Skin epidermis (tissue), 12 donors: Measurements from ENCODE around the gene TH.
"Not testable (repeated sequence)": the region's sequence is repeated elsewhere in the genome, so short reads cannot be mapped to it uniquely, and the experiment has no call there.

Experiments
- H3K27ac ChIP-seq, 21 experiments: fragments of 200-600 bp; sonication (generic) in 11 of 21; one replicate each; pipeline ENCODE4 v1.5.0; 2020; ENCODE audit warnings: mild to moderate bottlenecking in 3 of 21, inconsistent platforms in 2 of 21, moderate library complexity in 2 of 21
- H3K4me3 ChIP-seq, 7 experiments: fragments of 200-600 bp; sonication (generic) in 2 of 7; one replicate each; pipeline ENCODE4 v1.5.0; 2020; ENCODE audit warnings: inconsistent platforms in 2 of 7, mild to moderate bottlenecking in 2 of 7, moderate library complexity in 1 of 7

The TH gene

DNA sequence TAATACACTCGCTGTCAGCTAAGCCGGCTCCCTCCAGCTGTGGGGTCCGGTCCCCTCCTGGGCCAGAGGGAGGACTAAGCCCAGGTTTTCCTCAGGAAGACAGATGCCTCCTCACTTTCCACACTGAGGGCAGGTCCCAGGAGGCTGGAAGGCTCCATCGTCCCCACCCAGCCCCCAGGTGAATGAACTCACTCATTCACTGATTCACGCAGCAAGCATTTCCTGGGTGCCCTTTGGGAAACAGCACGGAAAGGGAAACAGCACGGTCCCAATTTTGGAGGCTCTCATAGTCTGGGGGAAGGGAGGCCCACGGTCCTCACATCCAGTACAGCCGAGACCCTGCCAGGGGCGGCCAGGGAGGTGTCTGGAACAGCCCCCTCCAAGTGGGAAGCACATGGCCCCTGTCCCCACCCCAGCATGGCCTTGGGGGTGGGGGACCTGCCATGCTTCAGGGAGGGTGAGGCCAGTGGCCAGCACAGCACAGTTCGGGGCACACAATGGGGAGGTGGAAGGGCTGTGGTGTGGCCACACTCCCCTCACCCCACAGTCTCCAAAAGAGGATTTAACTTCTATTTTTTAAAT is 9.3 kb upstream of the TH start:
- no peak overlapping the region for H3K4me3 ChIP-seq
- H3K27ac ChIP-seq, result no peak overlapping the region

DNA sequence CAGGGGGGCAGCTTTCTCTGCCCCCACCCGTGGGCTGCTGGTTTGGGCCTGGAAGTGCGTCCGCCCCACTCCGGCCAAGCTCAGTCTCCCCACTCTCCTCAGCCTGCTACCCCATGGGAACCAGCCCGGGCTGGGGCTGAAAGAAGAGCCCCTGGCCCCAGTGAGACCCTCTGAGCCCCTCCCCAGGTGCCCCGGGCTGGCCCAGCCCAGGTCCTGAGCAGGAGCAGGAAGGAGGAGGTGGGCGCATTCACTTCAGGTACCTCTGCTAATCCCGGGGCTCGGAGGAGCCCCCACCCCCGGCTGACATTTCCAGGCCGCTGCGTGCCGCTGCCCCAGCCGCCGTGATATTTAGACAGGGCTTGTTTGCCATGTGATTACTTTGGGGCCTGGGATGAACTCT is 8.7 kb upstream of the TH start:
- Histone ChIP-seq H3K4me3 (no peak overlapping the region), H3K27ac (no peak overlapping the region)

DNA sequence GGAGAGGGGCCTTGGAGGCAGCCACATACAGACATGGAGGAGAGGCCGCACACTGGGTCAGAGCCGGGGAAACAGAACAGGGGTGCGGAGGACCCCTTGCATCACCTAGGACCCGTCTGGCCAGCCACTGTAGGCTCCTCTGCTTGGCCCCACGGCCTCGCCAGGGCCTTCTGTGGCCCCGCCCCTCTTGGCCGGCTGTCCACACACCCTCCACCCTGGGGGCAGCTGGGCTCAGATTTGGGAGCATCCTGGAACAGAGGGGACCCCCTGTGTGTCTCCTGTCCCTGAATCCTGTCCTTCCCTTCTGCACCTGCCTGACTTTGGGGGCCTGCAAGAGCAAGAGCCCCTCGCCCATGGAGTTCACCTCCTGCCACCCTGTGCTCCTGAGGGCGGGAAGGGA is 7.9 kb upstream of the TH start:
- Histone ChIP-seq H3K4me3 (no peak overlapping the region), H3K27ac (no peak overlapping the region)

DNA sequence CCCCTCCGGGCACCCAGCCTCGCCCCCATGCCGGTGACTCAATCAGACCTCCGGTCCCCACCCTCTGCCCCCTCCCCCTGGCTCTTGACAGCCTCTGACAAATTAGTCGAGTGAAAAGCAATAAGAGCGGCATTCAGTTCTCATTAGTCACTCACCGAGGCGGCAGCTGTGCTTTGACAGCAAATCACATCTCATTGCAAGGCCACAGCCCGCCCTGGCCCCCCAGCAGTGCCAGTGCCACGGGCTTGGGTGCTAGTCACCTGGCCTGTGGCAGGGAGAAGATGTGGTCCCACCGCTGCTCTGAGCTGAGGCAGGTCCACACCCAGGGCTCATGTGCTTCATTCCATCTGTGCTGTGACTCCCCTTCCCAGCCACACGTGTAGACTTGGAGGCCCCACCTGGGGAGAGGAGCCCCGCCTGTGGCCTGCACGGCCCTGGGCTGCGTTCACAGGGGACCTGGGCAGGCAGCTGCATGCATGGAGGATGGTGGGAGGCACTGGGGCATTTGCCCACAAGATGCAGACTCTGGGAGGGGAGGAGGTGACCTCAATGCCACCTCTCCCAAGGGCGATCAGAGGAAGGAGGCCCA is 7.4 kb upstream of the TH start:
- H3K27ac ChIP-seq, result peak overlapping the region in 1 of 21 experiments; percentile 3
- H3K4me3 ChIP-seq, result no peak overlapping the region

DNA sequence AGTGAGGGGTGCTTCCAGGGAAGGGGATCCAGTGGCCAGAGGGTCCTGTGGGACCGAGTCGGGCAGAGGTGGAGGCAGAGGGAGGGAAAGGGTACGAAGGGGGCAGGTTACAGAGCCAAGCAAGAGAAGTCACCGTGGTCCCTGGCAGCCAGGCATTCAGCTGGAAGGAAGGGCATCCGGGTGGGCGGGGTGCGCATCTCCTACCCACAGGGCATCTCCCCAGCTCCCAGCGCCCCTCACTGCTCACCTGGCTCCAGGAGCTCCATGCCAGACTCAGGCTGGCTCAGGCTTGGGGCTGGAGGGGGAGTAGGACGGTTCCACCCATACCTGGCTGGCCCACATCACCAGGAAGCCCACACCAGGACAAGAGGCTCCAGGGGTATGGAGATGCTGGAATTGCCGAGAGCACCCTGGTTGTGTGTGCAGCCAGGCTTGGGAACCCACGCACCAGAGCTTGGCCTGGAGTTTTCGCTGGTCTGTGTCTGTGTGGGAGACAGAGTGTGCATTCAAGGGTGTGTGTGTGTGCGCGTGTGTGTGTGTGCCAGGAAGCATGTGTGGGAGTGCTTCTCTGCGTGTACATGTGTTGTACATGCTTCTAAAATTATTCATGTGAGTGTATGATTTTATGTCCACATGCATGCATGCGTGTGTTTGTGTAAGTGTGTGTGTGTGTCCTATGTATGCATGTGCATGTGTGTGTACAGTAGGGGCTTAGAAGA is 6.6 kb upstream of the TH start:
- H3K27ac ChIP-seq, H3K4me3 ChIP-seq: not testable (repeated sequence)

DNA sequence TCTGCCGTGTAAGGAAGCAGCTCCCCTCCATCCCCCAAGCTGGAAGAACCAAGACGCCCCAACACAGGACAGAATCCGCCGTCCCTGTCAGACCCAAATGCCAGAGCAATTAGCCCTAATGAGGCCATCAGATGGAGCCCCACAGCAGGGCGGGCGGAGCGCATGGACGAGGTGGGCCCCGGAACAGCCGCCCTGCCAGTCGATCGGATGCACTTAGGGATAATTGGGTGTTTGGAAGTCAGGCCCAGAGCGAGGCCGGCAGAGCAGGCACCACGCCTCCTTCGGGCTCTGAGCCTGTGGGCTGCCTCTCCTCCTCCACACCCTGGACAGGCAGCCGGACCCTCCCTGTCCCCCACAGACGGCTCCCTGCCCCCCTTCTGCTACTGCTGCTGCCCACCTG is 5.5 kb upstream of the TH start:
- Histone ChIP-seq H3K4me3 (no peak overlapping the region), H3K27ac (no peak overlapping the region)

DNA sequence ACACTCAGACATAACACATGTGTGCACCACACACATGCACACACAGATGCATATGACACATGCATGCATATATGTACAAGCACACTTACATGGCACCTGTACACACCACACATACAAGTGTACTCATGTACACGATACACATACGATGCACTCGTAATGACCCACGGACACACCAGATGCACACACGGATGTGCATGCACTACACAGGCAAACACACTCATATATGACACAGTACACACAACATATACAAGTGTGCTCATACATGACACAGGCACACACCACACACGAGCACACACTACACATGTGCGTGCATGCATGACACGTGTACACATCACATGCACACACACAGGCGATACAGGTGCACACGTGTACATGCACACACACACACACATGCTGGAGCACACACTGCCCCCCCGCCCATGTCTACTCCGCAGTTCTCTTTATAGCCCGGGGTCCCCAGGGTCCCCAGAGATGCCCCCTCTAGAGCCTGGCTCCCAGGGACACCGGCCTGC is 4.8 kb upstream of the TH start:
- H3K4me3 ChIP-seq, result no peak overlapping the region

DNA sequence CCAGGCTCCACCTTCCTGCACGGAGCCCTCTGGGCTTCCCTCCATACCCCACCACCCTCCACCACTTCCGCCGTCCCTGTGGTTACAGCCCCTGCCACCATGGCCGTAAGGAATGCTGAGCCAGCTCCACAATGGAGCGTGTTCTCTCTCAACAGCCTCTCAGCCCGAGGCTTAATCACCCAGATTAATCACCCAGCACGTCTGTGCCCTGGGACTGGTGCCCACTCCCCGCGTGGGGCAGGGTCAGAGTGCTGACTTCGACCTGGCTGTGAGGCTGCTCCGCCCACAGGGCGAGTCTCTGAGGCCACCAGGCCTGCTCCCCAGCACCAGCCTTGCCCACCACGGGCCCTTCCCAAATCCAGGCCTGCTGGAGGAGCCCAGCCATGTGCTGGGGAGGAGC is 4.0 kb upstream of the TH start:
- H3K27ac ChIP-seq, result no peak overlapping the region
- no peak overlapping the region for H3K4me3 ChIP-seq

More for the DNA sequence above, 4.8 kb upstream of the TH start:
- no peak overlapping the region for H3K27ac ChIP-seq

DNA sequence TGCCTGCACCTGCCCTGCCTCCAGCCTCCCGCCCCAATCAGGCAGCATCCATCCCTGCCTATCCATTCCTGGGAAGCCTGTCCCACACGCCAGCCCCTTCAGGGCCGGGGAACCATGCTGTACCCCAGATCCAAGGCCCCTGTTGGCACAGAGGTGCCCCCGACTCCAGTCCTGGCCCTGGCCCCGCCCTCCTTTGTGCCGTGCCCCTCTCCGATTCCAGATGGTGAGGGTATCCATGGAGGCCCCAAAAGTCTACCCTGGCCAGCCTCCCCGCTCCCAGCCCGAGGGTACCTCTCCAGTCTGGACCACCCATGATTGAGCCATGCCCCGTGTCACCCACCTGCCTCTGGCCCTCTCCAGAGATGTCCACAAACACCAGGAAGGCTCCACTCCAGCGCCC is 2.7 kb upstream of the TH start:
- Histone ChIP-seq H3K4me3 (no peak overlapping the region), H3K27ac (no peak overlapping the region)

DNA sequence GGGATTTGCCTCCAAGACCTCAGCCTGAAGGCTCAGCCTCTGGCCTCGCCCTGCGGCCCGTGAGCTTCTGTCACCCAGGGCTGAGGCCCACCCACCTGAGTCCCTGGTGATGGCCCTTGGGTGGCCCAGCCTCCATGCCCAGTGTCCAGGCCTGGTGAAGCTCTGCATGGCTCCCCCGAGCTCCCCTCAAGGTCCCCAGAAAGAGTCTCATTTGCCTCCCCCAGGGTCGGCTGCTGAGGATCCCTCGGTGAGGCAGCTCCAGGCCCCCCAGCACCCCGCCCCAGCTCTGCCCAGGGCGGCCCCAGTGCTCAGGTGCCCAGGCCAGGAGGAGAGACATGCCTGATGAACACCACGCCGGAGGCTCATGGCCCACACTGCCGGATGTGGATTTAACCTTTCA is 2.1 kb upstream of the TH start:
- H3K27ac ChIP-seq, result no peak overlapping the region

DNA sequence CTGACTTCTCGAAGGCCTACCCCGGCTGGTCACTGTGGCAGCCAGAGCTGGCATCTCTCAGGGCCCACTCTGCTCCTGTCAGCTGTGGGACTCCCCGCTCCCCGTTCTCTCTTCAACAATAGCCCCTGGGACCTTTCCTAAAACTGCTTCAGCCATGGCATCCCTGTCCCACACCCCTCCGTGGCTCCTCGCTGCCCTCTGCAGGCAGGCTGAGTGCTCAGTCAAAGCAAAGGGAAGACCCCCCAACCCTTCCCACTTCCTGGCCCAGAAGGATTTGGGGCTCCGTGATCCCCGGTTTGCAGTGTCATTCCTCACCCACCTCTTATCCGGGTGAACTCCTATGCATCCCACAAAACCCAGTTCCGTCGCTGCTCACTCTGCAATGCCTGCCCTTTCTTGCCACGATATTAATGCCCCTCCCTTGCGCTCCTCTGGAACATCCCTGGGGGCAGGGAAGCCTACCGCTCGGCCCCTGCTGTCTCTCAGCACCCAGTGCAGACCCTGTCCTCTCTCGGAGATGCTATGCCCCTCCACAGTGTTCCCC is 1.6 kb upstream of the TH start:
- H3K27ac ChIP-seq, result no peak overlapping the region
- no peak overlapping the region for H3K4me3 ChIP-seq

More for the DNA sequence above, 2.1 kb upstream of the TH start:
- H3K4me3 ChIP-seq, result no peak overlapping the region

DNA sequence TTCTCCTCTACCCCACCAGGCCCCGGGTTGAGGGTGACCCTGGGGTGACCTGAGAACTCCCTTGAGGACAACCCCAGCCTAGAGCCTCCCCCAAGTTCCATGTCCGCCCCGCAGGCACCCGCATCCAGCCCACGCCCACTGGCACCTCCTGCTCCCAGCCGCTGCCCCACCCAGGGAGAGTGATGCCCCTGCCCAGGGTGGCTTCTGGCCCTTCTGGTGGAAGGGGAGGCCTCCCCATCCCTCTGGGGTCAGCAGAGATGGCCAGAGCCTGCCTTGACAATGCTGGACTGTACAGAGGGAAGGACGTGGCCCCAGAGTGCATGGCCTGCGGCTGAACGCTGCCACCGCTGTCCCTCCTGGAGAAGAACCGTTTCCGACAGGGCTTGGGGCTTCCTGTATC is 1.1 kb upstream of the TH start:
- no peak overlapping the region for H3K27ac ChIP-seq

DNA sequence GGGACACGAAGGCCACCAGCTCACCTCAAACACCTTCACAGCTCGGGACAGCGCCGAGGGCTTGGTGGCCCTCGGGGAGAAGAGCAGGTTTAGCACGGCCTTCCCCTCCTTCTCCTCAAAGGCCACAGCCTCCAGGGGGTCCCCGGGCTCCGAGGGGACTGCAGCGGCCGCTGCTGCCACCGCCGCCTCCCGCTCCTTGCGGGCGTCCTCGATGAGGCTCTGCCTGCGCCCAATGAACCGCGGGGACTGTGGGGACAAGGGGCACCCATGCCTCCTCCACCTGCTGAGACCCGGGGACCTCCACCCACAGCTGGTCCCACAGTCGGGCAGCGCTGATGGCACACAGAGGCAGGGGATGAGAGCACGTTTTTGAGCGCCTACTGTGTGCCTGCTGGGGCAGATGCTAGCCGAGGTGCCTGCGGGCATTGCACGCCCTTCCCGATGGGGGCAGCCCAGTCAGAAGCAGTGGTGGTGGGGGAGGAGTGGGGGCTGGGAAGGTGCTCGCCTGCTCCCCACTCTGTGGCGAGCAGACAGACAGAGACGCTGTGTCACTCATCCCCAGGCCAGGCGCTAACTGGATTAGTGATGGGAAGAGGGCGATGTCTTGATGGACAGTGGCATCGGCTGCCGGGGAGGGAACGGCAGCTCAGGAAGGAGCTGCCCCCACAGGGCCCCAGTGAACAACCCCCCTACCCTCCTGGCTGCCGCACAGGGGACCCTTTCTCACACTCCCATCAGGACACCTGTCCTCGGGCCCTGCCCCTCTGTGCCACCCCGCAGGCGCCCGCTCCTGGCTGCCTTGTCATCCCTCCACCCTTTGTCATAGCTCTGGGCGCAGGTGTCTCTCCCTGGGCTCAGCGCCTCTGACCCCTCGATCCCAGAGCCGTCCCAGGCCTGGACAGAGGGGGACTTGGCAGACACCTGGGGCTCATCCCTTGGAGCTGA is 1.7 kb downstream of the TH start:
- Histone ChIP-seq H3K27ac (no peak overlapping the region), H3K4me3 (no peak overlapping the region)

More for the DNA sequence above, 1.1 kb upstream of the TH start:
- no peak overlapping the region for H3K4me3 ChIP-seq

DNA sequence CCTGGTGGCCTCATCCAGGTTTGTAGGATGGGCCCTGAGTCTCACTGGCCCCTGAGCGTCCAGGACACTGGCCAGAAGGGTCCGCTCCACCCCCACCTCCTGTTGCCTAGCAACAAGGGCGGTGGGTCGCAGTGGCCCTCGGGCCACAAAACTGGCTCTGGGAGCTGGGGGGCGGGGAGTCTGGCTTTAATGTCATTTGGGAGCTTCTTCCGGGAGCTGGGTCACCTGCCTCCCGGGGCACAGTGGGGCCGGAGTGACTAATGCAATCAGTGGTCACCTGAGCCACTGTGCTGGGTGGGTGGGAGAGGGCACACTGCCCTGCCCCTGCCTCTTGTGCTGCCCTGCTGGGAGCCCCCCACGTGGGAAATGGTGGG is 2.6 kb downstream of the TH start:
- no peak overlapping the region for H3K27ac ChIP-seq
- H3K4me3 ChIP-seq, result no peak overlapping the region

DNA sequence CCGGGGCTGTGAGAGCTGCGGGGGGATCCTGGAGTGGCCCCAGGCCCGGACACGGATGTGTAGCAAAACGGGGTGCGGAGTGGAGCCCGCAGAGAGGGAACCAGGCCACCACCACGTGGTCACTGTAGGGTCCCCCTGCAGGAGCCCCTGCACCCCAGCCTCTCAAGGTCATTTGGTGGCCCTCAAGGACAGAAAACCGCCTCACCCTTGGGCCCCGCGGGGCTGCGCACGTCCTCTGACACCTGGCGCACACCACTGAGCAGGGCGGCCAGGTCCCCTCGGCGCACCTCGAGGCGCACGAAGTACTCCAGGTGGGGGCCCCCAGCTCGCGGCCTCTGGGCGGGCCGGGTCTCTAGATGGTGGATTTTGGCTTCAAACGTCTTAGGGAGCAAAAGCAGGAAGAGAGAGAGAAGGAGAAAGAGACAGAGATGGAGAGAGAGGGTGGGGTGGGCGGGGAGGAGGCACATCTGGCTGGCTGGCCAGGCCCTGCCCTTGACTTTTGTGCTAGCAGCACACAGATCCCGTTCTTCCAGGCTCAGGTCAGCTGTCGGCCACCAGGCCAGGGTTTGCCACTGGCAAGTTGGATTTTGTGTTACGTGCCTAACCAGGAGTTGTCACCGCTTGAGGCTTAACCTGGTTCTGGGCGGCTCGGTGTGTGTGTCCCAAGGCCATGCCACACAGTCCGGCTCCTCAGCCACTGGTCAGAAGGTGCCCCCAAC is 3.2 kb downstream of the TH start:
- Histone ChIP-seq H3K27ac (no peak overlapping the region), H3K4me3 (no peak overlapping the region)

DNA sequence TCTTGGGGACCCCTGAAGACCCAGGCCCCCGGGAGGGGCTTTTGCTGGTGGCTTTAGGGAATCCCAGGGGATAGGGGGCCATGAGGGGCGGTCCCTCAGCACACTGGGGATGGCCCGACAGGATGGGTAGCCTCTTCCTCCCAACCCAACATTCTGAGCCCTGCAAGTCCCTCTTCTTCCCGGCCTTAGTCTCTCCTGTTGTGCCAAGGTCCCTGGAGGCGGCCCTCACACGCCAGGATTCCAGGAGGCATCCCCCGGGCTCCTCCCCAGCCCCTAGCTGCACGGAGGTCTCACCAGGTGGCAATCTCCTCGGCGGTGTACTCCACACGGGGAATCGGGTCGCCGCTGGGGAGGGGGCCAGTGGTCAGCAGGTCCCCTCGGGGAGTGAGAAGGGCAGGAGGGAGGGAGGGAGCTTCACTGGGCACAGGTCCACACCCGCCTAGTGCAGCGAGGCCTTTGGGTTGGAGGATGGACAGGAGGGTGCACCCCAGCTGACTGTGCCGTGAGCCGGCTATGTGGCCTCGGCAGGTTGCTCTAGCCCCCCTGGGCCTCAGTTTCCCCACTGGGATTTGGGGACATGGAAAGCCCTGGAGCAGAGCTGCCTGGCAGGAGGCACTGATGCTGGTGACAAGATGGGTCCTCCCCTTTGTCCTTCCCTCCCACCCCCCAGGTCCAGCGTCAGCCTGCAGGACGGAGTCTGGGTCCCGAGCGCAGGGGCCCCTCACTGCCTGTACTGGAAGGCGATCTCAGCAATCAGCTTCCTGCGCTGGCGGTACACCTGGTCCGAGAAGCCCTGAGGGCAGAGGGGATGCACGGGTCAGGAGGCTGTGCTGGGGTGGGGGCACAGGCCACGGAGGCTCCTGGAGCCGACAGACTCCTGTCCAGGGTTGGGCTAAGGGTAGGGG is 4.2 kb downstream of the TH start:
- H3K27ac ChIP-seq, result no peak overlapping the region
- no peak overlapping the region for H3K4me3 ChIP-seq

DNA sequence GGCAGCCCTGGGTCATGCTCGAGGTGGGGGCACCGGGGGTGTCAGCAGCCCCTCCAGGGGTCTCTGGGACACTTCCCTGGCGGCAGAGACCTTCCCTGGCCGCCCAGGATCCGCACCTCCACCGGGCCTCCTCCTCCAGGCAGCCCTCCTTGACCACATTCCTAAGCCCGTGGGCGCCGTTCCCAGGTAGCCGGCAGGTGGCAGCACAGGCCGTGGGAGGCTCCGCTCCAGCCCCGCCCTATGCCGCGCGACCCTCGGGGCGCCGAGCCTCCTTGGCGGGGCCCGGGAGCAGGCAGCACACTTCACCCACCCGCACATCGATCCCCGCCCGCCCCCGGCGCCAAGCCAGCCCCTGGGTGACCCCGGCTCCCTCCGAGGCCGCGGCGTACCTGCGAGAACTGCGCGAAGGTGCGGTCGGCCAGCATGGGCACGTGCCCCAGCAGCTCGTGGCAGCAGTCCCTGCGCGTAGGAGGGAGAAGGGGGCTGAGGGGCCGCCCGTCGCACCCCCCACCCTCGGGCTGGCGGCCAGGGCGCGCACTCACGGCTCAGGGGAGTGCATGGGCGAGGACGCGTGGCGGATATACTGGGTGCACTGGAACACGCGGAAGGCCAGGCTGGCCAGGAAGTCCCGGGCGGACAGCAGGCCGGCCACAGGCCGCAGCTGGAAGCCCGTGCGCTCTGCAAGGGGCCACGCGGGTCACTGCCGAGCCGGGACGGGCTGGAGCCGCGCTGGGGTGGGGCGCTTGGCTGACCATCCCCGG is 5.3 kb downstream of the TH start:
- Histone ChIP-seq H3K27ac (no peak overlapping the region), H3K4me3 (peak overlapping the region in 1 of 7 experiments; percentile 12)

DNA sequence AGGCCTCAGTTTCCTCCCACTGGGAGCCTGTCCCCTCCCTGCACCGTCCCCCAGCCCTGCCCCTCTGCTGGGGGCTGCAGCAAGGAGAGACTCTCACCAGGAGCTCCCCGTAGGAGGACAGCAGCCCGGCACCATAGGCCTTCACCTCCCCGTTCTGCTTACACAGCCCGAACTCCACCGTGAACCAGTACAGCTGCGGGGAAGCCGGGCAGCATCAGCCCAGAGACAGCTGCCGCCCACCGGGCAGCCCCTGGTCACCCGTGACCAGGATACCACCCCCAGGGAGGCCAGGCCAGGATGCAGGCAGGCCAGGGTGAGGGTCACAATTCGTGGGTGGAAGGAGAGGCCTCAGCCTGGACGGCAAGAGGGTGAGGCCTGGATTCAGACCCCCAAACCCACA is 6.0 kb downstream of the TH start:
- Histone ChIP-seq H3K27ac (no peak overlapping the region), H3K4me3 (no peak overlapping the region)
